HepG2 (cell line): ENCODE data around the gene TAS2R43. TPM values are rescaled to one million over a fixed set of nuclear protein-coding genes. Genes with fewer than 3 reads are reported as not detected.

Source experiments
- polyA plus RNA-seq, 8 experiments: library from polyadenylated mRNA; depleted of rRNA in 3 of 8; stranded (reverse) in 7 of 8; unstranded in 1 of 8; fragments of >200 nt; fragmentation: Illumina TruSeq in 4 of 8; extraction: Trizol in 4 of 8; gene quantifications; 2 replicates each; pipeline versions ENCODE4 v1.2.1 to v1.2.3, GENCODE V29; 2011 to 2016; ENCODE audit warnings: low read depth in 4 of 8, missing spikeins in 1 of 8, mixed read lengths in 1 of 8; ENCODE audit not compliant: insufficient read depth in 1 of 8
- small RNA-seq, 3 experiments: library from RNA; depleted of rRNA; stranded (forward); fragments of <200 nt; gene quantifications; one replicate each; pipeline ENCODE3, GENCODE V24; 2012; ENCODE audit warnings: low read depth in 2 of 3, low replicate concordance in 1 of 3; ENCODE audit not compliant: insufficient read length in 3 of 3, insufficient read depth in 2 of 3
- total RNA-seq, 5 experiments: library from RNA; depleted of rRNA; stranded (reverse); fragments of >200 nt; fragmentation: Illumina TruSeq; extraction: Trizol; gene quantifications; 2 replicates each; pipeline ENCODE4 v1.2.3, GENCODE V29; 2016; ENCODE audit warnings: low read depth in 1 of 5

TAS2R43 gene
- total and polyA plus RNA-seq, 2 of the 13 experiments (the other 11 are each of a cell fraction or from before 2014, with no cell fraction given): 0.15 to 1.7 TPM

Small RNA genes within 50 kb of the gene (small RNA-seq; reads per million reads assigned to genes)
- 0 reads per million in 3 experiments for gene AC018630.1

Other genes with a start within 250 kb of the TAS2R43 start
- gene PRR4, start 242.8 kb downstream of the TAS2R43 start, total RNA-seq (2016; rRNA removed; fragmentation: Illumina TruSeq; extraction: Trizol): 1.2 and 2.3 TPM in 2 replicates
- 5.4 and 6.0 TPM in 2 replicates for gene PRR4, start 242.8 kb downstream of the TAS2R43 start, polyA plus RNA-seq (2011; rRNA removed)
- gene PRH1, start 208.1 kb downstream of the TAS2R43 start, total RNA-seq (2016; rRNA removed; fragmentation: Illumina TruSeq; extraction: Trizol): 5.5 and 18.8 TPM in 2 replicates
- 5.3 and 6.4 TPM in 2 replicates for gene PRH1, start 208.1 kb downstream of the TAS2R43 start, polyA plus RNA-seq (2011; rRNA removed)
- gene TAS2R13, start 182.8 kb downstream of the TAS2R43 start, total RNA-seq (2016; rRNA removed; fragmentation: Illumina TruSeq; extraction: Trizol): 0.46 and 1.3 TPM in 2 replicates
- 0.27 and 0.33 TPM in 2 replicates for gene TAS2R13, start 182.8 kb downstream of the TAS2R43 start, polyA plus RNA-seq (2011; rRNA removed)
- 0.24 TPM in 1 of 2 replicates, not detected in the other for gene PRH2, start 163.1 kb downstream of the TAS2R43 start, total RNA-seq (2016; rRNA removed; fragmentation: Illumina TruSeq; extraction: Trizol)
- 0.48 and 1.3 TPM in 2 replicates for gene PRH2, start 163.1 kb downstream of the TAS2R43 start, polyA plus RNA-seq (2011; rRNA removed)
- 0.32 and 2.3 TPM in 2 replicates for gene TAS2R14, start 153.1 kb downstream of the TAS2R43 start, total RNA-seq (2016; rRNA removed; fragmentation: Illumina TruSeq; extraction: Trizol)
- gene TAS2R14, start 153.1 kb downstream of the TAS2R43 start, polyA plus RNA-seq (2011; rRNA removed): 0.86 and 1.1 TPM in 2 replicates
- gene TAS2R50, start 105.4 kb downstream of the TAS2R43 start, total RNA-seq (2016; rRNA removed; fragmentation: Illumina TruSeq; extraction: Trizol): 0.28 and 2.2 TPM in 2 replicates
- gene TAS2R50, start 105.4 kb downstream of the TAS2R43 start, polyA plus RNA-seq (2011; rRNA removed): 0.17 and 0.46 TPM in 2 replicates
- 0.48 and 2.9 TPM in 2 replicates for gene TAS2R20, start 94.0 kb downstream of the TAS2R43 start, total RNA-seq (2016; rRNA removed; fragmentation: Illumina TruSeq; extraction: Trizol)
- 0.54 and 0.57 TPM in 2 replicates for gene TAS2R20, start 94.0 kb downstream of the TAS2R43 start, polyA plus RNA-seq (2011; rRNA removed)
- gene TAS2R19, start 69.7 kb downstream of the TAS2R43 start, total RNA-seq (2016; rRNA removed; fragmentation: Illumina TruSeq; extraction: Trizol): 0.88 and 5.3 TPM in 2 replicates
- gene TAS2R19, start 69.7 kb downstream of the TAS2R43 start, polyA plus RNA-seq (2011; rRNA removed): 0.30 and 0.62 TPM in 2 replicates
- gene TAS2R31, start 60.9 kb downstream of the TAS2R43 start, total RNA-seq (2016; rRNA removed; fragmentation: Illumina TruSeq; extraction: Trizol): 1.0 and 6.5 TPM in 2 replicates
- 0.60 and 0.96 TPM in 2 replicates for gene TAS2R31, start 60.9 kb downstream of the TAS2R43 start, polyA plus RNA-seq (2011; rRNA removed)
- 0.22 and 3.5 TPM in 2 replicates for gene TAS2R46, start 30.0 kb downstream of the TAS2R43 start, total RNA-seq (2016; rRNA removed; fragmentation: Illumina TruSeq; extraction: Trizol)
- gene TAS2R46, start 30.0 kb downstream of the TAS2R43 start, polyA plus RNA-seq (2011; rRNA removed): 0.16 and 0.22 TPM in 2 replicates
- gene TAS2R30, start 42.3 kb upstream of the TAS2R43 start, total RNA-seq (2016; rRNA removed; fragmentation: Illumina TruSeq; extraction: Trizol): 0.72 and 5.2 TPM in 2 replicates
- gene TAS2R30, start 42.3 kb upstream of the TAS2R43 start, polyA plus RNA-seq (2011; rRNA removed): 0.29 and 0.42 TPM in 2 replicates
- 11.8 and 12.5 TPM in 2 replicates for gene SMIM10L1, start 78.9 kb upstream of the TAS2R43 start, total RNA-seq (2016; rRNA removed; fragmentation: Illumina TruSeq; extraction: Trizol)
- gene SMIM10L1, start 78.9 kb upstream of the TAS2R43 start, polyA plus RNA-seq (2011; rRNA removed): 3.7 and 4.2 TPM in 2 replicates
- gene TAS2R42, start 94.6 kb upstream of the TAS2R43 start, total RNA-seq (2016; rRNA removed; fragmentation: Illumina TruSeq; extraction: Trizol): not detected in 2 replicates
- not detected in 2 replicates for gene TAS2R42, start 94.6 kb upstream of the TAS2R43 start, polyA plus RNA-seq (2011; rRNA removed)
- gene PRB3, start 177.4 kb upstream of the TAS2R43 start, total RNA-seq (2016; rRNA removed; fragmentation: Illumina TruSeq; extraction: Trizol): not detected in 2 replicates
- not detected in 2 replicates for gene PRB3, start 177.4 kb upstream of the TAS2R43 start, polyA plus RNA-seq (2011; rRNA removed)
- not detected in 2 replicates for gene PRB4, start 218.1 kb upstream of the TAS2R43 start, total RNA-seq (2016; rRNA removed; fragmentation: Illumina TruSeq; extraction: Trizol)
- not detected in 2 replicates for gene PRB4, start 218.1 kb upstream of the TAS2R43 start, polyA plus RNA-seq (2011; rRNA removed)